ENCODE data around the gene SOX3. TPM values are rescaled to one million over a fixed set of nuclear protein-coding genes. Genes with fewer than 3 reads are reported as not detected.

The SOX3 gene
- total RNA-seq (2021) (not detected in 2 replicates), Bru-seq, nascent RNA (not detected), BruChase-seq, experiment 1, labeled RNA remaining after a 2-hour chase (not detected), BruChase-seq, experiment 2, labeled RNA remaining after a 6-hour chase (not detected)
- long read RNA-seq: 0 reads

DNA sequence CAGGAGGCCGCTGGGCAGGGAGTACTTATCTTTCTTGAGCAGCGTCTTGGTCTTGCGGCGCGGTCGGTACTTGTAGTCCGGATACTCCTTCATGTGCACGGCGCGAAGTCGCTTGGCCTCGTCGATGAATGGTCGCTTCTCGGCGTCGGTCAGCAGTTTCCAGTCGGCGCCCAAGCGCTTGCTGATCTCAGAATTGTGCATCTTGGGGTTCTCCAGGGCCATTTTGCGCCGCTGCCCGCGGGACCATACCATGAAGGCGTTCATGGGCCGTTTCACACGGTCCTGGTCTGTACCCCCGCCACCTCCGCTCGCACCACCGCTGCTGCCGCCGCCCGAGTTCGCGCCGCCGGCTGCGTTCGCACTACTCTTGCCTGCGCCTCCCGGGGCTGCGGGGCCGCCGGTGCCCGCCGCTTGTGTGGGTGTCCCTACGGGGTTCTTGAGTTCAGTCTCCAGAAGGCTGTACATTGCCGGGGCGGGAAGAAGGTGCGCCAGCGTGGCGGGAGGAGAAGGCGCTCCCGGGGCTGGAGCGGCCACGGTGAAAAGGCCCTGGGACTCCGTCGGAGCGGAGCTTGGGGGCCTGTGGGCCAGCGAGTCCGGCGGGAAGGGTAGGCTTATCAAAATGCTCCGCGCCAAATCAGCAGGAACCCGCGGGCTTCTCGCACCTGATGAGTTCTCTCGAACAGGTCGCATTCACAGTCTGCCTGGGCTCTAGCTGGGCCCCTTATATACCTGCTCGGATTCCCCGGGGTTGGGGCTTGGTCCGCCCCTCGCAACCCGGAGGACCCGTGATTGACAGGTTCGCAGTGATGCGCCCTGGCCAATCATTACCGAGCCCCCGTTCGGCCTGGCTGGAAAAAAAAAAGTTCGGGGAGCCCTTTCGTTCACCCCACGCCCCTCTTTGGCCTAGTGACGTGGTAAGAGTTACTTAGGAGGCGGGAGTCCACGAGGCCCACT is at the start of gene SOX3:
Gene SOX3, minus strand, starts transcription at position 699 of the 954 bp plus-strand sequence. Its CDS starts 9 bp downstream, at position 690.
- no peak within 1 kb of the TSS for H2AFZ ChIP-seq
- intact Hi-C loops (cut with micrococcal nuclease; ENCODE audit: unreplicated experiment): no loop called here
- H3K4me2 ChIP-seq: no peak within 1 kb of the TSS

DNA sequence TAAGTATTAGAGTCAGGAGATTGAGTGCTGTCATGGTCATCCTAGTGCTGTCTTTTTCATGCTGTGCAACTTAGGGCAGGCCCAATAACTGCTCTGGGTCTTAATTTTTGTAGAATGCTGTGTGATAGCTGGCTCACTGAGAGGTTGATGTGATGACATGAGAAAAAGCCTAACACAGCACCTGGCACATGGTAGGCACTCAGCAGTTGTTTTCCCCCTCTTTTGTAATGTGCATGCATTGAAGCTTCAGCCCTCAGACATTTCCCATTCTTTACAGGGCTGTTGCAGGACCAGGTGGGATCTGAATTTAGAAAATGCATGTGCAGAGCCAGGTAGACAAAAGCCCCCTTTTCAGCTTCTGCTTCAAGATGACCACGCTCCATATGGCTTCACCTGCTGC is 44.1 kb upstream of the SOX3 start:
- intact Hi-C loops (cut with micrococcal nuclease; ENCODE audit: unreplicated experiment): no loop called here

More for the DNA sequence above, at the start of gene SOX3:
- TF ChIP-seq, protein P1, sequence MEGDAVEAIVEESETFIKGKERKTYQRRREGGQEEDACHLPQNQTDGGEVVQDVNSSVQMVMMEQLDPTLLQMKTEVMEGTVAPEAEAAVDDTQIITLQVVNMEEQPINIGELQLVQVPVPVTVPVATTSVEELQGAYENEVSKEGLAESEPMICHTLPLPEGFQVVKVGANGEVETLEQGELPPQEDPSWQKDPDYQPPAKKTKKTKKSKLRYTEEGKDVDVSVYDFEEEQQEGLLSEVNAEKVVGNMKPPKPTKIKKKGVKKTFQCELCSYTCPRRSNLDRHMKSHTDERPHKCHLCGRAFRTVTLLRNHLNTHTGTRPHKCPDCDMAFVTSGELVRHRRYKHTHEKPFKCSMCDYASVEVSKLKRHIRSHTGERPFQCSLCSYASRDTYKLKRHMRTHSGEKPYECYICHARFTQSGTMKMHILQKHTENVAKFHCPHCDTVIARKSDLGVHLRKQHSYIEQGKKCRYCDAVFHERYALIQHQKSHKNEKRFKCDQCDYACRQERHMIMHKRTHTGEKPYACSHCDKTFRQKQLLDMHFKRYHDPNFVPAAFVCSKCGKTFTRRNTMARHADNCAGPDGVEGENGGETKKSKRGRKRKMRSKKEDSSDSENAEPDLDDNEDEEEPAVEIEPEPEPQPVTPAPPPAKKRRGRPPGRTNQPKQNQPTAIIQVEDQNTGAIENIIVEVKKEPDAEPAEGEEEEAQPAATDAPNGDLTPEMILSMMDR (conservative IDR thresholded peaks at IDR 0.05): no peak
- TF ChIP-seq EZH2 (IDR thresholded peaks at IDR 0.05; ENCODE audit: low read depth): no peak
- no peaks in the 10 kb centered on the region for H3K4me1 ChIP-seq (replicated peaks; ENCODE audit: insufficient read depth)
- ChIA-PET CTCF (no interaction called here), POLR2A (ENCODE audit: unreplicated experiment) (no interaction called here)
- DNase-seq: no peak
- BruUV-seq (replicated peaks): no TSS peak
- no peak within 1 kb of the TSS for H3K4me3 ChIP-seq
- H4K20me1 ChIP-seq (ENCODE audit: insufficient read depth): no peaks in the 10 kb centered on the region
- peaks cover 6% of the 10 kb centered on the region; the same call in 1 of the 2 replicates for H3K27me3 ChIP-seq (ENCODE audit: insufficient read depth, low read depth)
- H3K36me3 ChIP-seq (ENCODE audit: low read depth): no peaks in the 10 kb centered on the region
- H3F3A ChIP-seq (ENCODE audit: insufficient read depth, low read depth): no peaks in the 10 kb centered on the region
- H3K9me2 ChIP-seq (ENCODE audit: insufficient read depth): no peaks in the 10 kb centered on the region
- no peaks in the 10 kb centered on the region for H3K79me2 ChIP-seq (ENCODE audit: low read depth)
- no peaks in the 10 kb centered on the region for H3K9me3 ChIP-seq (ENCODE audit: insufficient read depth, low read depth)
- H3K27ac ChIP-seq: no peak within 1 kb of the TSS

DNA sequence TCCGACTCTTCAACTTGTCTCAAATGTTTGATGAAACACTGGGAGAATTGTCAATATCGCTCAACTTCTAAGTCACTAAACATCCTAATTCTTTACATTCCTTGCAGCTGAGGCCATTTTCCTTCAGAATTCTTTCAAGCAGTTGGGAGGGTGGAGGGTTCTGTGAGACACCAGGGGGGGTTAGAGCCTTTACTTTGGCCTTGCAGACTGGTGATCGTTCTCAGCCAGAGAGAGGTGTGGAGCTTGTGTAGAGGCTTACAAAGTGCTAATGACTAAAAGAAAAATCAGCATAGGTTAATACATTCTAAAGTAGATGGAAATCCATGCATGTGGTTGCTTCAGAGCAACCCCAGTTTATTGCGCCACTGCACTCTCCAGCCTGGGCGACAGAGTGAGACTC is 21.3 kb upstream of the SOX3 start:
- no peak for DNase-seq
- no peak for TF ChIP-seq EZH2 (IDR thresholded peaks at IDR 0.05; ENCODE audit: low read depth)
- TF ChIP-seq, protein P1 (conservative IDR thresholded peaks at IDR 0.05): no peak
- Histone ChIP-seq H3K4me2 (no peak overlapping the region), H3K9me3 (ENCODE audit: insufficient read depth, low read depth) (no peaks in the 10 kb centered on the region), H3K27ac (no peak overlapping the region), H3K36me3 (ENCODE audit: low read depth) (no peaks in the 10 kb centered on the region), H3K27me3 (ENCODE audit: insufficient read depth, low read depth) (no peaks in the 10 kb centered on the region), H3K4me1 (replicated peaks; ENCODE audit: insufficient read depth) (no peaks in the 10 kb centered on the region), H3K79me2 (ENCODE audit: low read depth) (no peaks in the 10 kb centered on the region), H3K4me3 (no peak overlapping the region), H3F3A (ENCODE audit: insufficient read depth, low read depth) (no peaks in the 10 kb centered on the region), H2AFZ (no peak overlapping the region), H3K9me2 (ENCODE audit: insufficient read depth) (no peaks in the 10 kb centered on the region), H4K20me1 (ENCODE audit: insufficient read depth) (no peaks in the 10 kb centered on the region)
- ChIA-PET POLR2A (ENCODE audit: unreplicated experiment) (no interaction called here), CTCF (no interaction called here)
- intact Hi-C loops (cut with micrococcal nuclease; ENCODE audit: unreplicated experiment): no loop called here
- BruUV-seq (replicated peaks): no TSS peak

More for the DNA sequence above, 44.1 kb upstream of the SOX3 start:
- Histone ChIP-seq H3F3A (ENCODE audit: insufficient read depth, low read depth) (no peaks in the 10 kb centered on the region), H3K9me3 (ENCODE audit: insufficient read depth, low read depth) (no peaks in the 10 kb centered on the region), H4K20me1 (ENCODE audit: insufficient read depth) (no peaks in the 10 kb centered on the region), H2AFZ (no peak overlapping the region), H3K27me3 (ENCODE audit: insufficient read depth, low read depth) (no peaks in the 10 kb centered on the region), H3K4me1 (replicated peaks; ENCODE audit: insufficient read depth) (no peaks in the 10 kb centered on the region), H3K4me3 (no peak overlapping the region), H3K27ac (no peak overlapping the region), H3K4me2 (no peak overlapping the region), H3K79me2 (ENCODE audit: low read depth) (no peaks in the 10 kb centered on the region), H3K36me3 (ENCODE audit: low read depth) (no peaks in the 10 kb centered on the region), H3K9me2 (ENCODE audit: insufficient read depth) (no peaks in the 10 kb centered on the region)
- DNase-seq: no peak
- BruUV-seq (replicated peaks): no TSS peak
- ChIA-PET POLR2A (ENCODE audit: unreplicated experiment) (no interaction called here), CTCF (no interaction called here)
- no peak for TF ChIP-seq EZH2 (IDR thresholded peaks at IDR 0.05; ENCODE audit: low read depth)
- TF ChIP-seq, protein P1 (conservative IDR thresholded peaks at IDR 0.05): no peak

Data from PC-9 (cell line).